ENCODE measurements around the gene RIOX2.

The RIOX2 gene

GRCh38 chr3:97993526-97993925 lies 21.3 kb upstream of the RIOX2 start:
- H3K4me3 ChIP-seq (replicated peaks; ENCODE audit: insufficient read depth, low read length) = no peak overlapping the region
- no peaks in the 10 kb centered on the region for H3K27me3 ChIP-seq (ENCODE audit: insufficient read depth, poor library complexity, severe bottlenecking)
- no peak for TF ChIP-seq GABPA (IDR thresholded peaks at IDR 0.05; ENCODE audit: low read depth)
- no peak for TF ChIP-seq CTCF (IDR thresholded peaks at IDR 0.05; ENCODE audit: insufficient read depth, low read length)
- TF ChIP-seq REST (IDR thresholded peaks at IDR 0.05; ENCODE audit: insufficient replicate concordance, low read depth) = no peak
- DNase-seq (ENCODE audit: low read depth in 1 of 2, low spot score in 1 of 2) = no peak
- H3K27ac ChIP-seq (replicated peaks) = no peak overlapping the region

- no peak for DNase-seq (ENCODE audit: low read depth in 1 of 2, low spot score in 1 of 2)
- no peaks in the 10 kb centered on the region for H3K27me3 ChIP-seq (ENCODE audit: insufficient read depth, poor library complexity, severe bottlenecking)
- no peak overlapping the region for H3K4me3 ChIP-seq (replicated peaks; ENCODE audit: insufficient read depth, low read length)
- TF ChIP-seq SPI1 (IDR thresholded peaks at IDR 0.05; ENCODE audit: borderline replicate concordance, low read depth) (no peak), GABPA (IDR thresholded peaks at IDR 0.05; ENCODE audit: low read depth) (no peak), REST (IDR thresholded peaks at IDR 0.05; ENCODE audit: insufficient replicate concordance, low read depth) (no peak), CTCF (IDR thresholded peaks at IDR 0.05; ENCODE audit: insufficient read depth, low read length) (no peak), POLR2AphosphoS5 (IDR thresholded peaks at IDR 0.05; ENCODE audit: low read depth) (no peak)
- H3K27ac ChIP-seq (replicated peaks) = no peak overlapping the region
Measured at GRCh38 chr3:97992547-97993173, 20.4 kb upstream of the RIOX2 start.

- H3K4me3 ChIP-seq (replicated peaks; ENCODE audit: insufficient read depth, low read length) = no peak overlapping the region
- no peaks in the 10 kb centered on the region for H3K27me3 ChIP-seq (ENCODE audit: insufficient read depth, poor library complexity, severe bottlenecking)
- TF ChIP-seq GABPA (IDR thresholded peaks at IDR 0.05; ENCODE audit: low read depth) (no peak), SPI1 (IDR thresholded peaks at IDR 0.05; ENCODE audit: borderline replicate concordance, low read depth) (no peak), REST (IDR thresholded peaks at IDR 0.05; ENCODE audit: insufficient replicate concordance, low read depth) (no peak), CTCF (IDR thresholded peaks at IDR 0.05; ENCODE audit: insufficient read depth, low read length) (no peak), POLR2AphosphoS5 (IDR thresholded peaks at IDR 0.05; ENCODE audit: low read depth) (no peak)
- no peak overlapping the region for H3K27ac ChIP-seq (replicated peaks)
- no peak for DNase-seq (ENCODE audit: low read depth in 1 of 2, low spot score in 1 of 2)
Measured at GRCh38 chr3:97991293-97991682, 19.1 kb upstream of the RIOX2 start.
